HL-60 (cell line): ENCODE results near the gene MYH14.

Experiments used
- GABPA ChIP-seq: IDR thresholded peaks from 2 replicates; pipeline ENCODE4 v1.6.1; 2012; ENCODE audit warnings: low read depth
- POLR2AphosphoS5 ChIP-seq: IDR thresholded peaks from 2 replicates; pipeline ENCODE4 v1.6.1; 2012; ENCODE audit warnings: low read depth
- TF ChIP-seq, protein P1 (sequence below): IDR thresholded peaks from one replicate; pipeline ENCODE4 v1.5.1; 2011; ENCODE audit warnings: low read length, control low read depth, inconsistent platforms; ENCODE audit not compliant: insufficient read depth
- TF ChIP-seq, protein P2 (sequence below): IDR thresholded peaks from 2 replicates; pipeline ENCODE4 v1.6.1; 2012; ENCODE audit warnings: low read depth; ENCODE audit not compliant: insufficient replicate concordance

DNA sequence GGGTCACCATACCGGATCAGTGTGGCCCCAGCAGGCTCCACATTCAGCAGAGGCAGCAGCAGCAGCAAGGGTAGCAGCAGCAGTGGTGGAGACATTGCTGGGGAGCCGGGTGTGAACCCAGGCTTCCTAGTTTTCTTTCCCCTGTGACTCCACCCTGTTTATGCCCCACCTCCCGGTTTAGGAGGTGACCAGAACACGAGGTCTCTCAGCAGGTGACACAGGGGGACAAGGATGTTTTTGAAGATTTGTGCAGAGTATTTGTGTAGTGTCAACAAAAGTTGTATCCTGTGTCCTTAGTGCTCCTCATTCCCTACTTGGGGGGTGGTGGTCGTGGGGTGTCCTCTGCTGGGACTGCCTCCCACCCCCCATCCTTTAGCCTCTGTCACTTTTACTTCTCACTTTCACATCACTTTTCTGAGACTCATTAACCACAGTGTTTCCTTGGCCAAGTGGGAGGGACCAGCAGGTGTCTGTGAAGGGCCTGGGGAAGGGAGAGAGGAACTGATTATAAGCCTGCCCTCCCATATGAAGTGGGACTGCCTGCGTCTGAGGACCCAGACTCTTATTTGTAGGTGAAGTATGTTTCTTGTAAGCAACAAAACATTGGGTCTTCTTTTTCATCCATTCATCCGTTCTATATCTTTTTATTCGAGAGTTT lies 141.4 kb downstream of the MYH14 start:
- TF ChIP-seq, protein P1, sequence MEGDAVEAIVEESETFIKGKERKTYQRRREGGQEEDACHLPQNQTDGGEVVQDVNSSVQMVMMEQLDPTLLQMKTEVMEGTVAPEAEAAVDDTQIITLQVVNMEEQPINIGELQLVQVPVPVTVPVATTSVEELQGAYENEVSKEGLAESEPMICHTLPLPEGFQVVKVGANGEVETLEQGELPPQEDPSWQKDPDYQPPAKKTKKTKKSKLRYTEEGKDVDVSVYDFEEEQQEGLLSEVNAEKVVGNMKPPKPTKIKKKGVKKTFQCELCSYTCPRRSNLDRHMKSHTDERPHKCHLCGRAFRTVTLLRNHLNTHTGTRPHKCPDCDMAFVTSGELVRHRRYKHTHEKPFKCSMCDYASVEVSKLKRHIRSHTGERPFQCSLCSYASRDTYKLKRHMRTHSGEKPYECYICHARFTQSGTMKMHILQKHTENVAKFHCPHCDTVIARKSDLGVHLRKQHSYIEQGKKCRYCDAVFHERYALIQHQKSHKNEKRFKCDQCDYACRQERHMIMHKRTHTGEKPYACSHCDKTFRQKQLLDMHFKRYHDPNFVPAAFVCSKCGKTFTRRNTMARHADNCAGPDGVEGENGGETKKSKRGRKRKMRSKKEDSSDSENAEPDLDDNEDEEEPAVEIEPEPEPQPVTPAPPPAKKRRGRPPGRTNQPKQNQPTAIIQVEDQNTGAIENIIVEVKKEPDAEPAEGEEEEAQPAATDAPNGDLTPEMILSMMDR, result no peak
- TF ChIP-seq POLR2AphosphoS5 (no peak), GABPA (no peak)
- TF ChIP-seq, protein P2, sequence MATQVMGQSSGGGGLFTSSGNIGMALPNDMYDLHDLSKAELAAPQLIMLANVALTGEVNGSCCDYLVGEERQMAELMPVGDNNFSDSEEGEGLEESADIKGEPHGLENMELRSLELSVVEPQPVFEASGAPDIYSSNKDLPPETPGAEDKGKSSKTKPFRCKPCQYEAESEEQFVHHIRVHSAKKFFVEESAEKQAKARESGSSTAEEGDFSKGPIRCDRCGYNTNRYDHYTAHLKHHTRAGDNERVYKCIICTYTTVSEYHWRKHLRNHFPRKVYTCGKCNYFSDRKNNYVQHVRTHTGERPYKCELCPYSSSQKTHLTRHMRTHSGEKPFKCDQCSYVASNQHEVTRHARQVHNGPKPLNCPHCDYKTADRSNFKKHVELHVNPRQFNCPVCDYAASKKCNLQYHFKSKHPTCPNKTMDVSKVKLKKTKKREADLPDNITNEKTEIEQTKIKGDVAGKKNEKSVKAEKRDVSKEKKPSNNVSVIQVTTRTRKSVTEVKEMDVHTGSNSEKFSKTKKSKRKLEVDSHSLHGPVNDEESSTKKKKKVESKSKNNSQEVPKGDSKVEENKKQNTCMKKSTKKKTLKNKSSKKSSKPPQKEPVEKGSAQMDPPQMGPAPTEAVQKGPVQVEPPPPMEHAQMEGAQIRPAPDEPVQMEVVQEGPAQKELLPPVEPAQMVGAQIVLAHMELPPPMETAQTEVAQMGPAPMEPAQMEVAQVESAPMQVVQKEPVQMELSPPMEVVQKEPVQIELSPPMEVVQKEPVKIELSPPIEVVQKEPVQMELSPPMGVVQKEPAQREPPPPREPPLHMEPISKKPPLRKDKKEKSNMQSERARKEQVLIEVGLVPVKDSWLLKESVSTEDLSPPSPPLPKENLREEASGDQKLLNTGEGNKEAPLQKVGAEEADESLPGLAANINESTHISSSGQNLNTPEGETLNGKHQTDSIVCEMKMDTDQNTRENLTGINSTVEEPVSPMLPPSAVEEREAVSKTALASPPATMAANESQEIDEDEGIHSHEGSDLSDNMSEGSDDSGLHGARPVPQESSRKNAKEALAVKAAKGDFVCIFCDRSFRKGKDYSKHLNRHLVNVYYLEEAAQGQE, result no peak
